ENCODE measurements around the gene MAB21L1. TPM values are rescaled to one million over a fixed set of nuclear protein-coding genes. Genes with fewer than 3 reads are reported as not detected.

The MAB21L1 gene
- total and polyA plus RNA-seq, 2 donors (not counting 1 experiment from before 2014, with no cell fraction given): not detected

- Mint-ChIP-seq H3K27ac (no peak overlapping the region), H3K27me3 (no peaks in the 10 kb centered on the region), H3K4me1 (no peaks in the 10 kb centered on the region), H3K9me3 (ENCODE audit: insufficient read depth) (no peaks in the 10 kb centered on the region), H3K4me3 (no peak overlapping the region)
- H3K36me3 ChIP-seq (replicated peaks in 1 of 2; ENCODE audit: control extremely low read depth in 1 of 2, control insufficient read depth in 1 of 2, extremely low read depth in 1 of 2, insufficient read depth in 2 of 2, low read length in 1 of 2): no peaks in the 10 kb centered on the region
- ChIA-PET CTCF (no interaction called here), POLR2A (no interaction called here)
- H4K20me1 ChIP-seq (ENCODE audit: control insufficient read depth, insufficient read depth, low read length, poor library complexity, severe bottlenecking): no peaks in the 10 kb centered on the region
- no peak overlapping the region for H3K4me2 ChIP-seq (replicated peaks; ENCODE audit: low read depth, low read length, poor library complexity, severe bottlenecking)
- no peak overlapping the region for H3K4me3 ChIP-seq (ENCODE audit: control extremely low read depth in 1 of 5, extremely low read depth in 1 of 5, insufficient read depth in 1 of 5, low read depth in 2 of 5, low read length in 4 of 5)
- ATAC-seq (ENCODE audit: low read depth) (no peak), DNase-seq (no peak)
- H3K9ac ChIP-seq (ENCODE audit: low read length): no peak overlapping the region
- TF ChIP-seq EZH2 (IDR thresholded peaks at IDR 0.05; ENCODE audit: borderline replicate concordance, insufficient read depth, low read depth, low read length, poor library complexity, severe bottlenecking): no peak
- TF ChIP-seq, protein P1, sequence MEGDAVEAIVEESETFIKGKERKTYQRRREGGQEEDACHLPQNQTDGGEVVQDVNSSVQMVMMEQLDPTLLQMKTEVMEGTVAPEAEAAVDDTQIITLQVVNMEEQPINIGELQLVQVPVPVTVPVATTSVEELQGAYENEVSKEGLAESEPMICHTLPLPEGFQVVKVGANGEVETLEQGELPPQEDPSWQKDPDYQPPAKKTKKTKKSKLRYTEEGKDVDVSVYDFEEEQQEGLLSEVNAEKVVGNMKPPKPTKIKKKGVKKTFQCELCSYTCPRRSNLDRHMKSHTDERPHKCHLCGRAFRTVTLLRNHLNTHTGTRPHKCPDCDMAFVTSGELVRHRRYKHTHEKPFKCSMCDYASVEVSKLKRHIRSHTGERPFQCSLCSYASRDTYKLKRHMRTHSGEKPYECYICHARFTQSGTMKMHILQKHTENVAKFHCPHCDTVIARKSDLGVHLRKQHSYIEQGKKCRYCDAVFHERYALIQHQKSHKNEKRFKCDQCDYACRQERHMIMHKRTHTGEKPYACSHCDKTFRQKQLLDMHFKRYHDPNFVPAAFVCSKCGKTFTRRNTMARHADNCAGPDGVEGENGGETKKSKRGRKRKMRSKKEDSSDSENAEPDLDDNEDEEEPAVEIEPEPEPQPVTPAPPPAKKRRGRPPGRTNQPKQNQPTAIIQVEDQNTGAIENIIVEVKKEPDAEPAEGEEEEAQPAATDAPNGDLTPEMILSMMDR (IDR thresholded peaks at IDR 0.05): no peak
- WGBS (ENCODE audit: insufficient coverage): no CpG with 5 or more reads among the region's 3 CpGs
- no peaks in the 10 kb centered on the region for H3K4me1 ChIP-seq (ENCODE audit: control insufficient read depth in 2 of 2, insufficient read depth in 2 of 2, low read length in 2 of 2)
- no peaks in the 10 kb centered on the region for H3K79me2 ChIP-seq (ENCODE audit: control insufficient read depth, insufficient read depth, low read length)
- H2AFZ ChIP-seq (ENCODE audit: insufficient read depth, low read depth, low read length, poor library complexity, severe bottlenecking): no peak overlapping the region
- H3K27ac ChIP-seq (ENCODE audit: low read length in 2 of 2): no peak overlapping the region
- no peaks in the 10 kb centered on the region for H3K9me3 ChIP-seq (ENCODE audit: control extremely low read depth in 1 of 3, control insufficient read depth in 2 of 3, insufficient read depth in 1 of 3, low read length in 2 of 3)
- intact Hi-C loops (cut with micrococcal nuclease): no loop called here
- H3K27me3 ChIP-seq (replicated peaks in 1 of 4; ENCODE audit: control extremely low read depth in 1 of 4, control insufficient read depth in 3 of 4, insufficient read depth in 4 of 4, low read length in 3 of 4): no peaks in the 10 kb centered on the region
Measured at GRCh38 chr13:35502456-35502855, 26.0 kb upstream of the MAB21L1 start.

- no peak for DNase-seq
- no peaks in the 10 kb centered on the region for H3K27me3 Mint-ChIP-seq
Measured at GRCh38 chr13:35501661-35502235, 25.3 kb upstream of the MAB21L1 start.

More at GRCh38 chr13:35501661-35502235, 25.3 kb upstream of the MAB21L1 start:
- ATAC-seq (ENCODE audit: low read depth): no peak
- Mint-ChIP-seq H3K27ac (no peak overlapping the region), H3K4me3 (no peak overlapping the region), H3K9me3 (ENCODE audit: insufficient read depth) (no peaks in the 10 kb centered on the region), H3K4me1 (no peaks in the 10 kb centered on the region)
- Histone ChIP-seq H3K79me2 (ENCODE audit: control insufficient read depth, insufficient read depth, low read length) (no peaks in the 10 kb centered on the region), H4K20me1 (ENCODE audit: control insufficient read depth, insufficient read depth, low read length, poor library complexity, severe bottlenecking) (no peaks in the 10 kb centered on the region), H3K27me3 (replicated peaks in 1 of 4; ENCODE audit: control extremely low read depth in 1 of 4, control insufficient read depth in 3 of 4, insufficient read depth in 4 of 4, low read length in 3 of 4) (no peaks in the 10 kb centered on the region), H3K4me1 (ENCODE audit: control insufficient read depth in 2 of 2, insufficient read depth in 2 of 2, low read length in 2 of 2) (no peaks in the 10 kb centered on the region), H3K9me3 (ENCODE audit: control extremely low read depth in 1 of 3, control insufficient read depth in 2 of 3, insufficient read depth in 1 of 3, low read length in 2 of 3) (no peaks in the 10 kb centered on the region), H3K4me2 (replicated peaks; ENCODE audit: low read depth, low read length, poor library complexity, severe bottlenecking) (no peak overlapping the region), H3K27ac (ENCODE audit: low read length in 2 of 2) (no peak overlapping the region), H3K9ac (ENCODE audit: low read length) (no peak overlapping the region), H2AFZ (ENCODE audit: insufficient read depth, low read depth, low read length, poor library complexity, severe bottlenecking) (no peak overlapping the region), H3K36me3 (replicated peaks in 1 of 2; ENCODE audit: control extremely low read depth in 1 of 2, control insufficient read depth in 1 of 2, extremely low read depth in 1 of 2, insufficient read depth in 2 of 2, low read length in 1 of 2) (no peaks in the 10 kb centered on the region), H3K4me3 (ENCODE audit: control extremely low read depth in 1 of 5, extremely low read depth in 1 of 5, insufficient read depth in 1 of 5, low read depth in 2 of 5, low read length in 4 of 5) (no peak overlapping the region)
- intact Hi-C loops (cut with micrococcal nuclease): no loop called here
- CTCF ChIA-PET: no interaction called here
- TF ChIP-seq, protein P1 (IDR thresholded peaks at IDR 0.05): no peak
- no peak for TF ChIP-seq EZH2 (IDR thresholded peaks at IDR 0.05; ENCODE audit: borderline replicate concordance, insufficient read depth, low read depth, low read length, poor library complexity, severe bottlenecking)
- WGBS (ENCODE audit: insufficient coverage): 90% methylated on average over 2 of the region's 6 CpGs
- POLR2A ChIA-PET: no interaction called here
